SJCRH30 (cell line): ENCODE results near the gene NOVA1. TPM values are rescaled to one million over a fixed set of nuclear protein-coding genes. Genes with fewer than 3 reads are reported as not detected.
A peak's percentile ranks its signal among the peaks of the same experiment; 100 is the strongest.

Experiments used
- DNase-seq, 2 experiments: peaks; one replicate each; pipeline ENCODE4 v3.0.0-alpha.2; 2015 to 2020
- H3K27ac ChIP-seq: fragments of 250-450 bp; sonication (Bioruptor Pico); 2 replicates; pipeline ENCODE4 v1.5.1; 2020; ENCODE audit warnings: mild to moderate bottlenecking, moderate library complexity
- H3K27me3 ChIP-seq: fragments of 250-450 bp; sonication (Bioruptor Pico); 2 replicates; pipeline ENCODE4 v1.5.1; 2020; ENCODE audit warnings: mild to moderate bottlenecking, moderate library complexity
- H3K36me3 ChIP-seq: fragments of 250-450 bp; sonication (Bioruptor Pico); 2 replicates; pipeline ENCODE4 v1.5.1; 2020; ENCODE audit warnings: mild to moderate bottlenecking, moderate library complexity
- H3K4me1 ChIP-seq: fragments of 250-450 bp; sonication (Bioruptor Pico); 2 replicates; pipeline ENCODE4 v1.5.1; 2020; ENCODE audit warnings: mild to moderate bottlenecking, moderate library complexity
- H3K4me3 ChIP-seq: fragments of 250-450 bp; sonication (Bioruptor Pico); 2 replicates; pipeline ENCODE4 v1.5.1; 2020; ENCODE audit warnings: mild to moderate bottlenecking, moderate library complexity
- H3K9me3 ChIP-seq: fragments of 250-450 bp; sonication (Bioruptor Pico); replicated peaks from 2 replicates; pipeline ENCODE4 v1.5.1; 2020; ENCODE audit warnings: mild to moderate bottlenecking, moderate library complexity
- total RNA-seq: library from RNA; depleted of rRNA; stranded (reverse); fragments of >200 nt; shearing (Covaris generic); gene quantifications from 2 replicates; pipeline ENCODE4 v1.2.3, GENCODE V29; 2014

Gene NOVA1
- total RNA-seq, 1 experiment from 2014 or later, result 6.7 TPM

- no peak overlapping the region for H3K4me3 ChIP-seq
- H3K9me3 ChIP-seq, result no peaks in the 10 kb centered on the region
- no peaks in the 10 kb centered on the region for H3K27me3 ChIP-seq
- H3K4me1 ChIP-seq, result peaks cover 5% of the 10 kb centered on the region; the same call in 1 of the 2 replicates
- H3K27ac ChIP-seq, result no peak overlapping the region
- no peaks in the 10 kb centered on the region; the same call in 1 of the 2 replicates for H3K36me3 ChIP-seq
- DNase-seq, result peak in 1 of 2 experiments; percentile 12
These were observed 65.9 kb downstream of the NOVA1 start for GRCh38 chr14:26531894-26532293.

- Histone ChIP-seq H3K9me3 (no peaks in the 10 kb centered on the region), H3K4me3 (no peak overlapping the region), H3K27me3 (no peaks in the 10 kb centered on the region), H3K36me3 (no peaks in the 10 kb centered on the region; the same call in 1 of the 2 replicates), H3K27ac (no peak overlapping the region), H3K4me1 (peaks cover 5% of the 10 kb centered on the region; the same call in 1 of the 2 replicates)
- DNase-seq, result no peak
These were observed 69.2 kb downstream of the NOVA1 start for GRCh38 chr14:26528415-26529182.

GRCh38 chr14:26527095-26527494, 70.7 kb downstream of the NOVA1 start:
- DNase-seq, result peak in 1 of 2 experiments; percentile 8
- Histone ChIP-seq H3K9me3 (no peaks in the 10 kb centered on the region), H3K27ac (no peak overlapping the region), H3K4me3 (no peak overlapping the region), H3K36me3 (no peaks in the 10 kb centered on the region; the same call in 1 of the 2 replicates), H3K27me3 (no peaks in the 10 kb centered on the region), H3K4me1 (peaks cover 5% of the 10 kb centered on the region; the same call in 1 of the 2 replicates)

- H3K9me3 ChIP-seq, result no peaks in the 10 kb centered on the region
- no peak overlapping the region for H3K27ac ChIP-seq
- H3K36me3 ChIP-seq, result no peaks in the 10 kb centered on the region; the same call in 1 of the 2 replicates
- H3K4me1 ChIP-seq, result no peaks in the 10 kb centered on the region
- H3K4me3 ChIP-seq, result no peak overlapping the region
- no peaks in the 10 kb centered on the region for H3K27me3 ChIP-seq
- DNase-seq, result no peak
These were observed 71.7 kb downstream of the NOVA1 start for GRCh38 chr14:26526137-26526536.

GRCh38 chr14:26525085-26525484, 72.7 kb downstream of the NOVA1 start:
- no peak for DNase-seq
- H3K27ac ChIP-seq, result no peak overlapping the region
- H3K36me3 ChIP-seq, result no peaks in the 10 kb centered on the region; the same call in 1 of the 2 replicates

GRCh38 chr14:26522967-26523366, 74.9 kb downstream of the NOVA1 start:
- Histone ChIP-seq H3K27me3 (no peaks in the 10 kb centered on the region), H3K4me3 (no peak overlapping the region), H3K27ac (no peak overlapping the region), H3K4me1 (no peaks in the 10 kb centered on the region), H3K36me3 (no peaks in the 10 kb centered on the region), H3K9me3 (no peaks in the 10 kb centered on the region)
- no peak for DNase-seq

More at GRCh38 chr14:26525085-26525484, 72.7 kb downstream of the NOVA1 start:
- Histone ChIP-seq H3K4me3 (no peak overlapping the region), H3K4me1 (no peaks in the 10 kb centered on the region), H3K9me3 (no peaks in the 10 kb centered on the region), H3K27me3 (no peaks in the 10 kb centered on the region)

GRCh38 chr14:26517771-26518170, 80.1 kb downstream of the NOVA1 start:
- H3K27me3 ChIP-seq, result no peaks in the 10 kb centered on the region
- H3K9me3 ChIP-seq, result no peaks in the 10 kb centered on the region

GRCh38 chr14:26500028-26500427, 97.8 kb downstream of the NOVA1 start:
- Histone ChIP-seq H3K36me3 (no peaks in the 10 kb centered on the region), H3K27me3 (no peaks in the 10 kb centered on the region), H3K27ac (no peak overlapping the region), H3K9me3 (no peaks in the 10 kb centered on the region), H3K4me3 (no peak overlapping the region), H3K4me1 (peaks cover 4% of the 10 kb centered on the region; the same call in 1 of the 2 replicates)
- DNase-seq, result no peak

More at GRCh38 chr14:26517771-26518170, 80.1 kb downstream of the NOVA1 start:
- H3K4me1 ChIP-seq, result no peaks in the 10 kb centered on the region
- H3K36me3 ChIP-seq, result no peaks in the 10 kb centered on the region
- DNase-seq, result no peak
- no peak overlapping the region for H3K27ac ChIP-seq
- H3K4me3 ChIP-seq, result no peak overlapping the region

- Histone ChIP-seq H3K27me3 (no peaks in the 10 kb centered on the region), H3K4me3 (no peak overlapping the region), H3K4me1 (peaks cover 4% of the 10 kb centered on the region; the same call in 1 of the 2 replicates), H3K27ac (no peak overlapping the region), H3K9me3 (no peaks in the 10 kb centered on the region), H3K36me3 (no peaks in the 10 kb centered on the region)
- DNase-seq, result no peak
These were observed 98.3 kb downstream of the NOVA1 start for GRCh38 chr14:26499546-26499945.

GRCh38 chr14:26486922-26487321, 110.9 kb downstream of the NOVA1 start:
- Histone ChIP-seq H3K4me1 (peaks cover 2% of the 10 kb centered on the region; the same call in 1 of the 2 replicates), H3K4me3 (no peak overlapping the region), H3K27me3 (no peaks in the 10 kb centered on the region), H3K36me3 (no peaks in the 10 kb centered on the region), H3K27ac (no peak overlapping the region), H3K9me3 (no peaks in the 10 kb centered on the region)
- DNase-seq, result no peak

- no peak for DNase-seq
- H3K36me3 ChIP-seq, result no peaks in the 10 kb centered on the region
- no peaks in the 10 kb centered on the region for H3K27me3 ChIP-seq
- no peak overlapping the region for H3K4me3 ChIP-seq
- no peaks in the 10 kb centered on the region for H3K9me3 ChIP-seq
- peaks cover 2% of the 10 kb centered on the region; the same call in 1 of the 2 replicates for H3K4me1 ChIP-seq
- no peak overlapping the region for H3K27ac ChIP-seq
These were observed 113.3 kb downstream of the NOVA1 start for GRCh38 chr14:26484562-26484961.

GRCh38 chr14:26478967-26479366, 118.9 kb downstream of the NOVA1 start:
- Histone ChIP-seq H3K9me3 (no peaks in the 10 kb centered on the region), H3K27ac (no peak overlapping the region)

GRCh38 chr14:26466862-26467261, 131.0 kb downstream of the NOVA1 start:
- H3K36me3 ChIP-seq, result no peaks in the 10 kb centered on the region
- no peak overlapping the region for H3K4me3 ChIP-seq
- no peaks in the 10 kb centered on the region for H3K27me3 ChIP-seq
- H3K4me1 ChIP-seq, result no peaks in the 10 kb centered on the region
- H3K27ac ChIP-seq, result no peak overlapping the region
- H3K9me3 ChIP-seq, result no peaks in the 10 kb centered on the region
- no peak for DNase-seq

More at GRCh38 chr14:26478967-26479366, 118.9 kb downstream of the NOVA1 start:
- H3K27me3 ChIP-seq, result no peaks in the 10 kb centered on the region
- H3K36me3 ChIP-seq, result no peaks in the 10 kb centered on the region
- DNase-seq, result no peak
- no peaks in the 10 kb centered on the region for H3K4me1 ChIP-seq
- H3K4me3 ChIP-seq, result no peak overlapping the region

- no peaks in the 10 kb centered on the region for H3K36me3 ChIP-seq
- H3K4me1 ChIP-seq, result no peaks in the 10 kb centered on the region
- H3K9me3 ChIP-seq, result no peaks in the 10 kb centered on the region
- no peak overlapping the region for H3K4me3 ChIP-seq
- H3K27me3 ChIP-seq, result no peaks in the 10 kb centered on the region
- no peak overlapping the region for H3K27ac ChIP-seq
- no peak for DNase-seq
These were observed 134.7 kb downstream of the NOVA1 start for GRCh38 chr14:26463136-26463535.

- H3K27ac ChIP-seq, result no peak overlapping the region
- DNase-seq, result no peak
- H3K4me3 ChIP-seq, result no peak overlapping the region
- H3K9me3 ChIP-seq, result no peaks in the 10 kb centered on the region
- H3K36me3 ChIP-seq, result no peaks in the 10 kb centered on the region
- peaks cover 2% of the 10 kb centered on the region; the same call in 1 of the 2 replicates for H3K4me1 ChIP-seq
- H3K27me3 ChIP-seq, result no peaks in the 10 kb centered on the region
These were observed 143.7 kb downstream of the NOVA1 start for GRCh38 chr14:26454105-26454504.
